ENCODE measurements around the gene FBXW9.
A peak's percentile ranks its signal among the peaks of the same experiment; 100 is the strongest.

FBXW9 gene

DNA sequence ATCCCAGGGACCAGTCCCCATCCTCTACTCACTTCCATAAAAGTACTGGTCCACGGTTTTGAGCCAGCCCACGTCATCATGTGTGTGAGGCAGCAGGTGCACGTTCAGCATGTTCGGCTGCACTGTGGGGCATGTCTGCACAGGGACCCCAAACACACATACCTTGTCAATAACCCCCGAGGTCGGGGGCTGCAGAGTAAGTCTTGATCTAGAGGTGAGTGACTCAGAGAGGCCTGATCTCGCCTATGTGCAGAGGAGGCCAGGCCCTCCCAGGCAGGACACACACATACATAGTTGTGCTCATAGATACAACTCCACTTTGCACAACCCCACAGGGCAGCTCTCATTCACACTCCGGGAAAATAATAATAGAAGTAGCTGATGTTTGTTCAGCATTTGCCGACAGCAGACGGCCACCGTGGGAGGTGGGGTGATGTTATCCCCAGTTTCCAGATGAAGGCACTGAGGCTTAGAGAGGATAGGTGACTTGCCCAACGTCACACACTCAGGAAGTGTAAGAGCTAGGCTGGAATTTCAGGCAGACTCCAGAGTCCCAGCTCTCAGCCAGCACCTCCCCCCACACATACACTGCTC is 30.7 kb downstream of the FBXW9 start:
- H3K9me3 ChIP-seq (ENCODE audit: control insufficient read depth, low read length) = no peaks in the 10 kb centered on the region
- H3K9ac ChIP-seq (ENCODE audit: low read length) = peak overlapping the region; percentile 89
- peaks cover 33% of the 10 kb centered on the region for H3K36me3 ChIP-seq (ENCODE audit: control insufficient read depth, insufficient read depth, low read length, severe bottlenecking)
- peak overlapping the region; percentile 88 for H3K4me3 ChIP-seq (ENCODE audit: low read length)
- peak; percentile 31 for DNase-seq (ENCODE audit: low read depth)
- peaks cover 35% of the 10 kb centered on the region for H3K4me1 ChIP-seq (ENCODE audit: control insufficient read depth, insufficient read depth, low read length)
- H3K27me3 ChIP-seq (replicated peaks; ENCODE audit: control insufficient read depth, insufficient read depth, low read length) = no peaks in the 10 kb centered on the region

DNA sequence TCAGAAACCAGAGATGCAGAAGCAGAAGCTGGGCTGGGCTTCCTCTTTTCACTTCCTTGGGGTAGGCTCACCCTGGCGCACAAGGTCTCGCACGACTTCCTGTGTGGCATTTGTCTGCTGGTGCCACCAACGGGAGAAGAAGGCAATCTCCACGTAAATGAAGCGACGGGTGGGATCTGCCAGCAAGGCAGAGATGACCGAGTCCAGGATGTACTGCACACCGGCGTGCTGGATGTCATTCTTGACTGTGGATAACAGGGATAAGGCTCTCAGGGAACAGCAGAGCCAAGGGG is 31.2 kb downstream of the FBXW9 start:
- Histone ChIP-seq H3K36me3 (ENCODE audit: control insufficient read depth, insufficient read depth, low read length, severe bottlenecking) (peaks cover 37% of the 10 kb centered on the region), H3K4me3 (ENCODE audit: low read length) (no peak overlapping the region), H3K4me1 (ENCODE audit: control insufficient read depth, insufficient read depth, low read length) (peaks cover 30% of the 10 kb centered on the region), H3K9me3 (ENCODE audit: control insufficient read depth, low read length) (no peaks in the 10 kb centered on the region), H3K9ac (ENCODE audit: low read length) (peak overlapping the region; percentile 89), H3K27me3 (replicated peaks; ENCODE audit: control insufficient read depth, insufficient read depth, low read length) (no peaks in the 10 kb centered on the region)
- no peak for DNase-seq (ENCODE audit: low read depth)

DNA sequence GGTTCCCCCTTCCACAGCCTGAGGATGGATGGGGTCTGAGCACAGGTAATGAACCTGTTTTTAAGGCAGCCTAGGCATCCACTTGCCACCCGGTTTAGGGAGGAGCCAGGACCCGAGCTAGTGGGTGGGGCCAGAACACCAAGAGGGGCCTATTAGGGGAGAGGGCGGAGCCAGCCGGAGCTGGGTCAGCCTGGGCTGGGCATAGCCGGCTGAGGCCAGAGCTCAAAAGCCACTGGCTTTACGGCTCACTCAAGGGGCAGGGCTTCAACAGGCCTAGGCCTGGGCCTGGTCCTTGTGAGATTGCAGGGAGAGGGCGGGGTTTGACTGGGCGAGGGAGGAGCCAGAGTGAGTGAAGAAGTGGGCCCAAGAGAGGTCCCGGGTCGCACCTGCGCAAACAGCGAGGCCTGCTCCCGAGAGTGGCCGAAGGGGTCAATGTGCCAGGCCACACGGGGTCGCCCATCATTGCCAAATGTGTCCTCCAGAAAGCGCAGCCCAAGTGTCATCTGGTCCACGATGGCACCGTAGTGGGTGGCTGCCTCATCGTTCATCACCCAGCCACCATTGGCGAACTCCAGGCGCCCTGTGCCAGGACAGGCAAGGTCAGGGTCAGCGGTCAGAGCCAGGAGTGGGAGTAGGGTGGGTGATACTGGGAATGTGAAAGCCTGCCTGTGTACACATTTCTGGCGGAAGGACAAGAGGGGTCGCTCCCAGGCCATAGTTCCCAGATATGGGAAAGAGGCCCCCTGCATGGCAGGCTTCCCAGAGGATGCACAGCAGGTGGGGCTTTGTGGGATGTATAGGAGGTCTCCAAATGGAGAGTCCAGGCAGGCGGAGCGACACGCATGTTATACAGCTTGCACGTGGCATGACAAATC is 31.8 kb downstream of the FBXW9 start:
- Histone ChIP-seq H3K27me3 (replicated peaks; ENCODE audit: control insufficient read depth, insufficient read depth, low read length) (no peaks in the 10 kb centered on the region), H3K36me3 (ENCODE audit: control insufficient read depth, insufficient read depth, low read length, severe bottlenecking) (peaks cover 43% of the 10 kb centered on the region), H3K9me3 (ENCODE audit: control insufficient read depth, low read length) (no peaks in the 10 kb centered on the region), H3K9ac (ENCODE audit: low read length) (no peak overlapping the region), H3K4me3 (ENCODE audit: low read length) (no peak overlapping the region), H3K4me1 (ENCODE audit: control insufficient read depth, insufficient read depth, low read length) (peaks cover 26% of the 10 kb centered on the region)
- DNase-seq (ENCODE audit: low read depth) = no peak

DNA sequence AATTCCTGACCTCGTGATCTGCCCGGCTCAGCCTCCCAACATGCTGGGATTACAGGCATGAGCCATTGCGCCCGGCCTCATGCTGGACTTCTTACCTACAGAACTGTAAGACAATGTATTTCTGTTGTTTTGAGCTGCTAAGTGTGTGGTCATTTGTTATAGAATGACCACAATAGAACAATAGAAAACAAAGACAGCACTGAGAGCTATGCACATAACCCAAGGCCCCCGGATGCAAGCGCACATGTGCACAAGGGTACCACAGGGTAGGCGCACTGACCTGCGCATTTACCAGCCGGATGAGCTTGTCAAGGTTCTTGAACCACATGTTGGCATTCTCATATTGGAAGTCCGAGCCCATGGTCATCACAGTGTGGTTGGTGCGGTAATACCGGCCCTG is 35.5 kb downstream of the FBXW9 start:
- Histone ChIP-seq H3K4me1 (ENCODE audit: control insufficient read depth, insufficient read depth, low read length) (peaks cover 5% of the 10 kb centered on the region), H3K9ac (ENCODE audit: low read length) (no peak overlapping the region), H3K4me3 (ENCODE audit: low read length) (no peak overlapping the region), H3K27me3 (replicated peaks; ENCODE audit: control insufficient read depth, insufficient read depth, low read length) (no peaks in the 10 kb centered on the region), H3K9me3 (ENCODE audit: control insufficient read depth, low read length) (no peaks in the 10 kb centered on the region), H3K36me3 (ENCODE audit: control insufficient read depth, insufficient read depth, low read length, severe bottlenecking) (peaks cover 59% of the 10 kb centered on the region)
- DNase-seq (ENCODE audit: low read depth) = no peak

DNA sequence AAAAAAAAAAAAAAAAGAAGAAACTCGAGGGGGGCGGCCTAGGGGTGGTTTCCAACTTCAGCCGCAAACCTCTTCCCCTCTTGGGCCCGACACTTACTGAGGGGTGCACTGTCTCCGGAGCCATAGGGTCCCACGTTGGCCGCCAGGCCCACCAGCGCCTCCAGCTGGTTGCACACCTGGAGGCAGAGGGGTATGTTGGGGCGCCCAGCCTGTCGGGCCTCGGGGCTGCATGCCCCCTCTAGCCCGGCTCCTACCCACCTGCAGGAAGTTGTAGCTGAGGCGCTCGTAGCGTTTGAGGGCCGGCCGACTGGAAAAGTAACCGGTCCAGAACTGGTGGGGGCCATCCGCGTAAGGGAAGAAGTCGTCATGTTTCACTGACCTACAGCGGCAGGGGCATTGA is 38.5 kb downstream of the FBXW9 start:
- Histone ChIP-seq H3K4me1 (ENCODE audit: control insufficient read depth, insufficient read depth, low read length) (no peaks in the 10 kb centered on the region), H3K36me3 (ENCODE audit: control insufficient read depth, insufficient read depth, low read length, severe bottlenecking) (peaks cover 56% of the 10 kb centered on the region), H3K9me3 (ENCODE audit: control insufficient read depth, low read length) (no peaks in the 10 kb centered on the region), H3K27me3 (replicated peaks; ENCODE audit: control insufficient read depth, insufficient read depth, low read length) (no peaks in the 10 kb centered on the region), H3K4me3 (ENCODE audit: low read length) (no peak overlapping the region), H3K9ac (ENCODE audit: low read length) (no peak overlapping the region)
- no peak for DNase-seq (ENCODE audit: low read depth)

DNA sequence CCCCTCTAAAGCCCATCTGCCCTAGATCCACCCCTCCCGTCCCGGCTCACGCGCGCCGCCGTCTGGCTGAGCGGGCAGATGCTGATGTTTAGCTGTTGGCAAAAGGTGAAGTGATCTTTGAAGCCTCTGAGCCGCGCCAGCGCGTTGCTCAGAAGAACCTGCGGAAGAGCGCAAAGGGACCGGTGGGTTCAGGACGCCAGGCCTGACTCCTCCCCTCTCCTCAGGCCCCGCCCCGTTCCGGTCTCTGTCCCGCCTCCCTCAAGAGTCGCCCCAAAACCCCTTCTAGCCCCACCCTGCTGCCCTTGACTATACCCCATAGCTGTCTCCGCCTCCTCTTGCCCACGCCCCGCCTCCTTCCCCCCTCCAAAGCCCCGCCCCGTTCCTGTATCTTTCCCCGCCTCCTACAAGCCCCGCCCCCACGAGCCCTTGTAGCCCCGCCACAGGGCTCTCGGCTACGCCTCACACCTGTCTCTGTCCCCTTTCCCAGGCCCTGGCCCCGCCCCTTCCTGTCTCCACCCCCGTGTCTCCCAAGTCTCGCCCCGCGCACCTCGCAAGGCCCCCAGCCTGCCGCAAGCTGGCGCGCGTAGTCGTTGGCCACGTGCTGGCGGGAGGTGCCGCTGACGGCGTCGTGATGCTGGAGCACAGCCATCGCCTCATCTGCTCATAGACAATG is 39.4 kb downstream of the FBXW9 start:
- peaks cover 53% of the 10 kb centered on the region for H3K36me3 ChIP-seq (ENCODE audit: control insufficient read depth, insufficient read depth, low read length, severe bottlenecking)
- no peak overlapping the region for H3K4me3 ChIP-seq (ENCODE audit: low read length)
- no peaks in the 10 kb centered on the region for H3K9me3 ChIP-seq (ENCODE audit: control insufficient read depth, low read length)
- H3K27me3 ChIP-seq (replicated peaks; ENCODE audit: control insufficient read depth, insufficient read depth, low read length) = no peaks in the 10 kb centered on the region
- H3K9ac ChIP-seq (ENCODE audit: low read length) = no peak overlapping the region
- no peak for DNase-seq (ENCODE audit: low read depth)
- no peaks in the 10 kb centered on the region for H3K4me1 ChIP-seq (ENCODE audit: control insufficient read depth, insufficient read depth, low read length)

DNA sequence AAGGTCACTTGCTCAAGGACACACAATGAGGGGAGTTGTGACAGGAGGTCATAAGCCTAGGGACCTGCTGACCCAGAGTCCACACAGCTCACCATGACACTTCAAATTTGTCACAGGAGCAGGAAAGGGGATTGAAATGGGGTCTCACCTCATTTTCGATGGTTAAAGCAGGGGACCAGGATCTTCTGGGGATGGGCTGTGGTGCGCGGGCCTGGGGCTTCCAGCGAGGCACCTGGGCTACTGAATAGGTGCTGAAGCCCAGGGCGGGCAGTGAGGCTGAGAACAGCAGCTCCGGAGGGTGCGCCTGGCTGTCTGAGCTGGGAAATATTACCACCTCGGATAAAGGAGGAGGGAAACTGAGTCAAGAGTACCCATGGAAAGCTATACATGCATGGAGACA is 40.9 kb downstream of the FBXW9 start:
- peaks cover 52% of the 10 kb centered on the region for H3K36me3 ChIP-seq (ENCODE audit: control insufficient read depth, insufficient read depth, low read length, severe bottlenecking)
- H3K4me3 ChIP-seq (ENCODE audit: low read length) = no peak overlapping the region
- no peak overlapping the region for H3K9ac ChIP-seq (ENCODE audit: low read length)
- no peaks in the 10 kb centered on the region for H3K4me1 ChIP-seq (ENCODE audit: control insufficient read depth, insufficient read depth, low read length)
- no peaks in the 10 kb centered on the region for H3K27me3 ChIP-seq (replicated peaks; ENCODE audit: control insufficient read depth, insufficient read depth, low read length)
- DNase-seq (ENCODE audit: low read depth) = no peak
- H3K9me3 ChIP-seq (ENCODE audit: control insufficient read depth, low read length) = no peaks in the 10 kb centered on the region

DNA sequence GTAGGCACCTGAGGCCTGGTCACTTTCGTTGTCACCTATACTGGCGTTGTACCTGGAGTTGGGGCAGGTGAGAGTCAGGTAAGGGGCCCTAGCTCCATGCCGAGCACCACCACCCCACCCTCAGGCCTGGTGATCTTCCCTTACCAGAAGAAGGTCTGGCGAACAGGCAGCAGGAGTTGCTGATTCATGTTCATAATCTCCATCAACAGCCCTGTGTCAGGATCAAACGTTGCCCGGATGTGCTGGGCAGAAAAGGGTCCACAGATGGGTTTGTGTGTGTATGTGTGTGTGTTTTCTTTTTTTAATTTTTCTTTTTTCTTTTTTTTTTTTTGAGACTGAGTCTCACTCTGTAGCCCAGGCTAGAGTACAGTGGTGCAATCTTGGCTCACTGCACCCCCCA is 44.2 kb downstream of the FBXW9 start:
- Histone ChIP-seq H3K4me1 (ENCODE audit: control insufficient read depth, insufficient read depth, low read length) (peaks cover 6% of the 10 kb centered on the region), H3K9me3 (ENCODE audit: control insufficient read depth, low read length) (no peaks in the 10 kb centered on the region), H3K27me3 (replicated peaks; ENCODE audit: control insufficient read depth, insufficient read depth, low read length) (no peaks in the 10 kb centered on the region), H3K36me3 (ENCODE audit: control insufficient read depth, insufficient read depth, low read length, severe bottlenecking) (peaks cover 33% of the 10 kb centered on the region), H3K4me3 (ENCODE audit: low read length) (no peak overlapping the region), H3K9ac (ENCODE audit: low read length) (no peak overlapping the region)
- DNase-seq (ENCODE audit: low read depth) = no peak

DNA sequence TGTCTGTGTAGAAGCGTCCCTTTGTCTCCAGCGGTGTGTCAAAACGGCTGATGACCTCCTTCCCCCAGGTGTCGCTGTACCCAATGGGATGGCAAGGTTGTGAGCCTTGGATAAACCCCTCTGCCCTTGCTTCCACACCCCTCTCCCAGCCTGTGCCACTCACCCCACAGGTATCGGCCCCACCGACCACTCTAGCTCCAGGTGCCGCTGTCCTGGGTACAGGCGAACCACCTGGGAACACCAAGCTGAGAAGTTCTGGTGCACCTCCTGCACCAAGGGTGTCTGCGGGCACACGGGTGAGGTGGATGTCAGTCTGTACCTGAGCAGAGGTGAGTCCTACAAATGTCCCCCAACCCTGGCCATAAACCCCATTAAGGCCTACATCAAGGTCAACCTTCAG is 46.5 kb downstream of the FBXW9 start:
- Histone ChIP-seq H3K9ac (ENCODE audit: low read length) (no peak overlapping the region), H3K36me3 (ENCODE audit: control insufficient read depth, insufficient read depth, low read length, severe bottlenecking) (peaks cover 16% of the 10 kb centered on the region), H3K9me3 (ENCODE audit: control insufficient read depth, low read length) (no peaks in the 10 kb centered on the region), H3K4me3 (ENCODE audit: low read length) (no peak overlapping the region), H3K27me3 (replicated peaks; ENCODE audit: control insufficient read depth, insufficient read depth, low read length) (no peaks in the 10 kb centered on the region), H3K4me1 (ENCODE audit: control insufficient read depth, insufficient read depth, low read length) (peaks cover 6% of the 10 kb centered on the region)
- no peak for DNase-seq (ENCODE audit: low read depth)

DNA sequence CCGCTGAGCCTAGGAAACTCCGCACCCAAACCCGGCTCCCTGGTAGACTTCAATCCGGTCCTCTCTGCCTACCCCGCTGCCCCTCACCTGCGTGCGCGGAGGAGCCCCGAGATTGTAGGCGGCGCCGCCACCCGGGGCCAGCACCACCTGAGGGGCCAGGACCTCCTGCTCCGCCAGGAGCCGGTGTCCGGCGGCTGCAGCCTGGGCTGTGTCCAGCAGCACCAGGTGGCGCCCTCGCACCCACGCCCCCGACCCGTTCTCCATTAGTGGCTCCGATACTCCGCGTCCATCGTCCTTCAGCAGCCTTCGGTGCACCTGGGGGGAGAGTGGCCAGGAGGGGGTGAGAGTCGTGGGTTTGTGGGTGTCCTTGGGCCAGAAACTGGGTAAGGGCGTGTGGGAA is 48.3 kb downstream of the FBXW9 start:
- Histone ChIP-seq H3K4me1 (ENCODE audit: control insufficient read depth, insufficient read depth, low read length) (peaks cover 6% of the 10 kb centered on the region), H3K27me3 (replicated peaks; ENCODE audit: control insufficient read depth, insufficient read depth, low read length) (no peaks in the 10 kb centered on the region), H3K9me3 (ENCODE audit: control insufficient read depth, low read length) (no peaks in the 10 kb centered on the region), H3K4me3 (ENCODE audit: low read length) (no peak overlapping the region), H3K9ac (ENCODE audit: low read length) (no peak overlapping the region), H3K36me3 (ENCODE audit: control insufficient read depth, insufficient read depth, low read length, severe bottlenecking) (peaks cover 12% of the 10 kb centered on the region)
- DNase-seq (ENCODE audit: low read depth) = no peak

DNA sequence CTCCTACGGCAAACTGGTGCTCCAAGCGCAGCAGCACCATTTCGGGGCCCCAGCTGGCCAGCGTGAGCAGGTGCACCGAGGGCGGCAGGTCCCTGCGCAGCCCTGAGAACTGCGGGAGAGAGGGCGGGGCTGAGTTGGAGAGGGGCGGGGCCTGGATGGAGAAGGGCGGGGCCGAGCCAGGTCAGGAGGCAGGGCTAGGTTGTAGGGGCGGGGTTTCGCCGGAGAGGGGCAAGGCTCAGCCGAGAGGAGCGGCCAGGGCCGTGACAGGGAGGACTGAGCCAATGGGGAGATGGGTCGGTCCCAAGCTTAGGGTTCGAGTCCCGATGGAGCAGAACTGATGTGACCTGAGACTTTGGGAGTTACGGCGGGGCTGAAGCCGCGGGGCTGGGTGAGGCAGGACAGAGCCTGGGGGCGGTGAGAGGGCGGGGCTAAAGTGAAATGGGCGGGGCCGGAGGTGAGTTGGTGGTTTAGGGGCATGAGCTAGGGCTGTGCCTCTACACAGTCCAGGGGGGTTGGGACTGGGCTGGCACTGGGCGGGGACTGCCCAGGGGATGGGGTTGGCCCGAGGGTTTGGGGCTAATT is 48.9 kb downstream of the FBXW9 start:
- Histone ChIP-seq H3K4me3 (ENCODE audit: low read length) (no peak overlapping the region), H3K9me3 (ENCODE audit: control insufficient read depth, low read length) (no peaks in the 10 kb centered on the region), H3K27me3 (replicated peaks; ENCODE audit: control insufficient read depth, insufficient read depth, low read length) (no peaks in the 10 kb centered on the region), H3K4me1 (ENCODE audit: control insufficient read depth, insufficient read depth, low read length) (peaks cover 6% of the 10 kb centered on the region), H3K9ac (ENCODE audit: low read length) (no peak overlapping the region), H3K36me3 (ENCODE audit: control insufficient read depth, insufficient read depth, low read length, severe bottlenecking) (peaks cover 12% of the 10 kb centered on the region)
- peak; percentile 69 for DNase-seq (ENCODE audit: low read depth)

Data from adipocyte (in vitro differentiated cells).